Spleen (tissue), 11 donors: ENCODE results near the gene ITGBL1. TPM values are rescaled to one million over a fixed set of nuclear protein-coding genes. Genes with fewer than 3 reads are reported as not detected.

Source experiments
- DNase-seq: peaks from one replicate; pipeline ENCODE4 v3.0.0-alpha.2; 2020
- H3K27ac ChIP-seq, 8 donors: fragments of 200-600 bp; sonication (generic) in 7 of 8; 1 replicate in 4 of 8; 2 replicates in 4 of 8; pipeline versions ENCODE4 v1.5.0 to v1.8.0; 2016 to 2021; ENCODE audit warnings: inconsistent platforms in 4 of 8, mild to moderate bottlenecking in 4 of 8, moderate library complexity in 1 of 8
- H3K27me3 ChIP-seq, 7 donors: fragments of 200-600 bp; sonication (generic) in 6 of 7; replicated peaks in 1 of 7; 1 replicate in 4 of 7; 2 replicates in 3 of 7; pipeline versions ENCODE4 v1.5.0 to v1.8.0; 2016 to 2021; ENCODE audit warnings: inconsistent platforms in 3 of 7, mild to moderate bottlenecking in 1 of 7
- H3K36me3 ChIP-seq, 6 donors: fragments of 200-600 bp; sonication (generic) in 5 of 6; 1 replicate in 4 of 6; 2 replicates in 2 of 6; pipeline versions ENCODE4 v1.5.0 to v1.8.0; 2016 to 2021; ENCODE audit warnings: inconsistent platforms in 2 of 6
- H3K4me1 ChIP-seq, 6 donors: fragments of 200-600 bp; sonication (generic) in 5 of 6; 1 replicate in 3 of 6; 2 replicates in 3 of 6; pipeline versions ENCODE4 v1.5.0 to v1.8.0; 2016 to 2021; ENCODE audit warnings: inconsistent platforms in 3 of 6
- H3K4me3 ChIP-seq, 8 donors: fragments of 200-600 bp; sonication (generic) in 7 of 8; 1 replicate in 4 of 8; 2 replicates in 4 of 8; pipeline versions ENCODE4 v1.5.0 to v1.8.0; 2016 to 2021; ENCODE audit warnings: inconsistent platforms in 4 of 8, mild to moderate bottlenecking in 4 of 8, moderate library complexity in 2 of 8
- H3K9me3 ChIP-seq, 8 donors: fragments of 200-600 bp; sonication (generic) in 7 of 8; 1 replicate in 4 of 8; 2 replicates in 4 of 8; pipeline versions ENCODE4 v1.5.0 to v1.8.0; 2016 to 2021; ENCODE audit warnings: inconsistent platforms in 4 of 8
- POLR2A ChIP-seq, 3 donors: fragments of 450-650 bp; IDR thresholded peaks; one replicate each; pipeline ENCODE4 v1.5.1; 2017; ENCODE audit warnings: antibody characterized with exemption in 3 of 3, mild to moderate bottlenecking in 1 of 3
- POLR2AphosphoS5 ChIP-seq, 3 donors: sonication (generic); formaldehyde crosslinking; IDR thresholded peaks; one replicate each; pipeline ENCODE4 v1.5.1; 2017; ENCODE audit warnings: antibody characterized with exemption in 3 of 3
- WGBS, 5 donors: extraction: QIAGEN DNeasy Blood & Tissue Kit in 3 of 5; methylation state at CpG; one replicate each; pipeline versions ENCODE4 v1.1.5 to v1.1.7; 2013 to 2018; 5-methylcytosine and 5-hydroxymethylcytosine counted together
- intact Hi-C: fragments of 100-400 bp; cut with DNase I; formaldehyde crosslinking; loops from one replicate; pipeline ENCODE4 v1.15.0; 2023; ENCODE audit warnings: low total_unique reads
- polyA plus RNA-seq, 3 donors: library from polyadenylated mRNA; stranded (reverse); fragments of 200-250 nt; gene quantifications; one replicate each; pipeline ENCODE4 v1.2.1, GENCODE V29; 2013
- total RNA-seq, 7 donors: library from RNA; depleted of rRNA in 3 of 7; stranded (reverse); fragments of >200 nt in 3 of 7; fragmentation: NEBNext Ultra II Directional in 4 of 7; extraction: Animal tissue kit (Norgen Biotek cat#: 25700) in 4 of 7; gene quantifications; one replicate each; pipeline versions ENCODE4 v1.1.0 to v1.2.1, GENCODE V29; 2016 to 2021
- TF ChIP-seq, protein P1 (sequence below), 11 experiments: fragments of 200-600 bp in 7 of 11; fragments of 450-650 bp in 4 of 11; sonication (generic) in 4 of 11; IDR thresholded peaks in 8 of 11; conservative IDR thresholded peaks in 3 of 11; 1 replicate in 7 of 11; 2 replicates in 4 of 11; pipeline versions ENCODE4 v1.4.0 to v1.8.0; 2016 to 2021; ENCODE audit warnings: antibody characterized with exemption in 11 of 11, inconsistent platforms in 4 of 11, mild to moderate bottlenecking in 1 of 11
- donor health status: healthy with polysubstance abuse.
- donor health status: DM: no; HTN: no; CAD: no; lungs with moderate emphysema.
- donor health status: DM: no; HTN: no; CAD: no.
- donor health status: Bipolar disorder and iron deficiency.
- donor health status: healthy.
- donor health status: DM: no; HTN: no; CAD: no.
- donor health status: DM: yes; HTN: yes; CAD: no.

The ITGBL1 gene
- total and polyA plus RNA-seq, 10 donors = 0.48 to 1.6 (median 0.97) TPM; not detected in 1

- no peaks in the 10 kb centered on the region for H3K27me3 ChIP-seq
- H3K9me3 ChIP-seq = no peaks in the 10 kb centered on the region
- H3K4me3 ChIP-seq = no peak overlapping the region
- H3K4me1 ChIP-seq = no peaks in the 10 kb centered on the region
- intact Hi-C loops = no loop called here
- no peaks in the 10 kb centered on the region for H3K36me3 ChIP-seq
- no peak overlapping the region for H3K27ac ChIP-seq
- no peak for DNase-seq
- TF ChIP-seq, protein P1, sequence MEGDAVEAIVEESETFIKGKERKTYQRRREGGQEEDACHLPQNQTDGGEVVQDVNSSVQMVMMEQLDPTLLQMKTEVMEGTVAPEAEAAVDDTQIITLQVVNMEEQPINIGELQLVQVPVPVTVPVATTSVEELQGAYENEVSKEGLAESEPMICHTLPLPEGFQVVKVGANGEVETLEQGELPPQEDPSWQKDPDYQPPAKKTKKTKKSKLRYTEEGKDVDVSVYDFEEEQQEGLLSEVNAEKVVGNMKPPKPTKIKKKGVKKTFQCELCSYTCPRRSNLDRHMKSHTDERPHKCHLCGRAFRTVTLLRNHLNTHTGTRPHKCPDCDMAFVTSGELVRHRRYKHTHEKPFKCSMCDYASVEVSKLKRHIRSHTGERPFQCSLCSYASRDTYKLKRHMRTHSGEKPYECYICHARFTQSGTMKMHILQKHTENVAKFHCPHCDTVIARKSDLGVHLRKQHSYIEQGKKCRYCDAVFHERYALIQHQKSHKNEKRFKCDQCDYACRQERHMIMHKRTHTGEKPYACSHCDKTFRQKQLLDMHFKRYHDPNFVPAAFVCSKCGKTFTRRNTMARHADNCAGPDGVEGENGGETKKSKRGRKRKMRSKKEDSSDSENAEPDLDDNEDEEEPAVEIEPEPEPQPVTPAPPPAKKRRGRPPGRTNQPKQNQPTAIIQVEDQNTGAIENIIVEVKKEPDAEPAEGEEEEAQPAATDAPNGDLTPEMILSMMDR (IDR thresholded peaks at IDR 0.05 in 8 of 11, conservative IDR thresholded peaks at IDR 0.05 in 3 of 11) = no peak
Observed at GRCh38 chr13:101552786-101553185, 100.3 kb downstream of the ITGBL1 start.

DNA sequence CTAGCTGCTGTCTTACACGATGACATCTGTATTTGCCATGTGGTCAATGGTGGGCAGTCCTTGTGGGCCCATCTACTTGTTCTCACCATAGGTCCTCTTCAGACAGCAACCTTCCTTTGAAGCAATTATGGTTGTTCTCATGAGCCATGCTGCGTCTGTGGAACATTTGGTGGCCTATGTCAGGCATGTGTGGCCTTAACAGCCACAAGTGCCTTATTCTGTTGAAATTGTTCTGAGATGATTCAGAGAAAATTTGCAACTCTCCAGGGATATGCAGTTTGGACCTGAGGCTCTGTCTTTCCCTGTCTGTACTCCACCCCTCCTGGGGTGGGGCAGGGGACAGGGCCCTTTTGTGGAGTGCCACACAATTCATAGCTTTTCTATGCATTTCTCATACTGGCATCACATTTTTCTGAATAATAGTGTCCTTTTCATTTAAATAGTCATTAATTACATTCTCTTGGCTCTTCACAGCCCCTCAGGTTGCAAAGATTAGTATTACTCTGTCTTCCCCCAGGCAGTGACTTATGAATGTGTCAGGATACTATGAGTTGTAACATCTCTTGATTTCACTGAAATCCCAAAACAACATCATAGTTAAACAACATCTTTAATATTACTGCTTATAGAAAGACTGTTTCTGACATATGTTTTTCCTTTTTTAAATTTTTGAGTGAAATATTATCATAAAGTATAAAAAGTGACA is 102.1 kb downstream of the ITGBL1 start:
- Histone ChIP-seq H3K4me1 (no peaks in the 10 kb centered on the region), H3K9me3 (no peaks in the 10 kb centered on the region), H3K27me3 (no peaks in the 10 kb centered on the region), H3K27ac (no peak overlapping the region), H3K4me3 (no peak overlapping the region), H3K36me3 (no peaks in the 10 kb centered on the region)
- intact Hi-C loops = no loop called here
- WGBS, 5 donors = 81 to 93% (median 86%) methylated on average over 2 of the region's 2 CpGs
- no peak for DNase-seq
- TF ChIP-seq POLR2A (IDR thresholded peaks at IDR 0.05) (no peak), POLR2AphosphoS5 (IDR thresholded peaks at IDR 0.05) (no peak)
- TF ChIP-seq, protein P1 (IDR thresholded peaks at IDR 0.05 in 8 of 11, conservative IDR thresholded peaks at IDR 0.05 in 3 of 11) = no peak

- H3K4me3 ChIP-seq = no peak overlapping the region
- TF ChIP-seq, protein P1 (IDR thresholded peaks at IDR 0.05 in 8 of 11, conservative IDR thresholded peaks at IDR 0.05 in 3 of 11) = no peak
- TF ChIP-seq POLR2A (IDR thresholded peaks at IDR 0.05) (no peak), POLR2AphosphoS5 (IDR thresholded peaks at IDR 0.05) (no peak)
- H3K4me1 ChIP-seq = no peaks in the 10 kb centered on the region
- H3K9me3 ChIP-seq = no peaks in the 10 kb centered on the region
- H3K27ac ChIP-seq = no peak overlapping the region
- DNase-seq = no peak
- H3K27me3 ChIP-seq = no peaks in the 10 kb centered on the region
- no peaks in the 10 kb centered on the region for H3K36me3 ChIP-seq
- intact Hi-C loops = no loop called here
Observed at GRCh38 chr13:101555610-101556009, 103.1 kb downstream of the ITGBL1 start.

DNA sequence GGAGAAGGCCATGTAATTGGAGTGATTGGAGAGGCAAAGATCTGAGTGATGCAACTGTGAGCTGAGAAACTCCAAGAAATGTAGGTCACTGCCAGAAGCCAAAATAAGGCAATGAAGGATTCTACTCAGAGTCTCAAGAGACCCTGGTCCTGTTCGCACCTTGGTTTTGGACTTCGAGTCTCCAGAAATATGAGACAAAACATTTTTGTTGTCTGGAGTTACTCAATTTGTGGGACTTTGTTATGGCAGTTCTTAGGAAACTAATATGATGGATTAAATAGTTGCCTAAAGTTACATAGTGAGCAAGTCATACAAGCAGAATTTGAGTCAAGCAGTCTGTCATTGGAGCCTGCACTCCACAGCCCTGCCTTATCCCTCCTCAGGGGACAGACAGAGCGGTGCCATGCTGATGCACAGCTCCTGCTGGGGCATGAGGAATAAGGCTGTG is 104.2 kb downstream of the ITGBL1 start:
- Histone ChIP-seq H3K4me3 (no peak overlapping the region), H3K4me1 (no peaks in the 10 kb centered on the region), H3K9me3 (no peaks in the 10 kb centered on the region), H3K27me3 (no peaks in the 10 kb centered on the region), H3K36me3 (no peaks in the 10 kb centered on the region), H3K27ac (no peak overlapping the region)
- TF ChIP-seq POLR2AphosphoS5 (IDR thresholded peaks at IDR 0.05) = no peak
- TF ChIP-seq, protein P1 (IDR thresholded peaks at IDR 0.05 in 8 of 11, conservative IDR thresholded peaks at IDR 0.05 in 3 of 11) = no peak
- no peak for TF ChIP-seq POLR2A (IDR thresholded peaks at IDR 0.05)
- intact Hi-C loops = no loop called here
- WGBS, 5 donors = 83 to 93% (median 89%) methylated on average over 3 of the region's 3 CpGs
- no peak for DNase-seq
